Nucleus accumbens (tissue), 56 donors: ENCODE results near the gene PACS2.
"Not testable (repeated sequence)": the region's sequence is repeated elsewhere in the genome, so short reads cannot be mapped to it uniquely, and the experiment has no call there.

Source experiments
- DNase-seq, 56 donors: peaks; one replicate each; lab custom pipeline; 2025; lab: John Stamatoyannopoulos, UW

PACS2 gene

GRCh38 chr14:105313381-105314286 is 914 bp upstream of the PACS2 start:
- DNase-seq = peak in 14 of 56 donors; percentile 50 to 76 (median 60)

- peak in 4 of 56 donors; percentile 18 to 54 (median 27) for DNase-seq
These were observed 718 bp downstream of the PACS2 start for GRCh38 chr14:105315211-105315721.

DNA sequence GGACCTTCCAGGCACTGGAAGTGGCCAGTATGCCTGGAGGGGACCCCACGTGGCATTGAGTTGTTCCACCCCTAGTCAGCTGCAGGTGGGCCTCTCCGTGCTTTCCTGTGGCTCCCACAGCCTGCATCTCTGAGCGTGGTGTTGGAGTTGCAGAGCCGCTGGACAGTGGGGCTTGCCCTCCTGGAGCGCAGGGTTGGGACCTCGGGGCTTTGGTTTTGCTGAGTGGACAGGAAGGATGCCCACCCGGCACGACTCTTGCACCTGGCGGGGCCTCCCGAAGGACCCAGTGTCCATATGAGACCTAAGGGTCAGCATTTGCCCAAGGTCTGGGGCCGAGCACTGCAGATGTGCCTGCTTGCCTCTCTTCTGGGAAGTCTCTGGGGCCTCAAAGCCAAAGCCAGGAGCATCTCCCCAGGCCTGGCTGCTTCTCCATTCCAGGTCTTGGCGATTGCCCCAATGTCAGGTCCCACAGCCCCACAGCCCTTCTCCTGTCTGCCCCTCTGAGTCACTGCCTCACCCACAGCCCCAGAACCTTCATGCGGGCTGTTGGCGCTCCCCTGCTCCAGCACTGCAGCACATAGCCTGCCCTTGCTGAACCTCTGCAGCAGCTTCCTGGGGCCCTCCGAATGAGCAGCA is 1.5 kb downstream of the PACS2 start:
- no peak for DNase-seq

DNA sequence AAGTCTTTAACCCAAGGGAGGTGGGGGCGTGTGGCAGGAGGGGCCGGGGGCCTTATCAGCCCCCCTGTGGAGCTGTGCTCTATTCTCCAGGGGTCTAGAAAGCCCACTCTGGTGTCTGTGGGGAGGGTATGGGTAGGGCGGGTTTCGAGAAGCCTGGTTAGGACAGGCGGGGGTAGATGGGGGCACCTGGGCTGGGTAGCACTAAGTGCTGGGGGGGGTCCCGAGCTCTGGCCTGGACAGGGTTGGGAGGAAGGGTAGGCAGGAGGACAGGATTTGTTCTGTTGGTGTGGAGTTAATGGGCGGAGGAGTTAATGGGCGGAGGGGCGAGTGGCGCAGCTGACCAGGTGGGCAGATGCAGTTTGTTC is 2.0 kb downstream of the PACS2 start:
- no peak for DNase-seq

DNA sequence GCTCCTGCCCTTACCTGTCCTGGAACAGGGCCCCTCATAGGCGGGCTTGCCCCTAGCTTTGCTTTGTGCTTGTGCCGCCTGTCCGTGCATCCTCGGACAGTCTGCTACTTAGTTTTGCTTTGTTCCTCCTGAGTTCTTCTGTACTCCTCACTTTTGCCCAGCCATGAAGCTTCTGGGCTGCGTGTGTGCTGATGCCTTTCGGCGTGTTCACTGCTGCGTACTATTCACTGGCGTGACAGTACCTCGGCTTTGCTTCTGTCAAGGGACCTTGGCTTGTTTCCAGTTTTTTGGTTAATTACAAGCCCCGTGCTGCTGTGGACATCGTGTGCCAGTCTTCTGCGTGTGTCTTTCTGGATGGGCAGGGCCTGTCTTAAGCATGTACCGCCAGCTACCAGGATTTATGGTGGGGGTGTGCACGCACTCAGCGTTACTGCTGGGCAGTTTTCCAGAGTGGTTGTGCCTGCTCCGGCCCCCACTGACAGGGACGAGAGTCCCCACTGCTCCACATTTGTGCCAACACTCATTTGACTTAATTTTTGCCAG is 2.5 kb downstream of the PACS2 start:
- DNase-seq = no peak

GRCh38 chr14:105317546-105317945 is 3.0 kb downstream of the PACS2 start:
- peak in 16 of 56 donors; percentile 27 to 58 (median 36) for DNase-seq

DNA sequence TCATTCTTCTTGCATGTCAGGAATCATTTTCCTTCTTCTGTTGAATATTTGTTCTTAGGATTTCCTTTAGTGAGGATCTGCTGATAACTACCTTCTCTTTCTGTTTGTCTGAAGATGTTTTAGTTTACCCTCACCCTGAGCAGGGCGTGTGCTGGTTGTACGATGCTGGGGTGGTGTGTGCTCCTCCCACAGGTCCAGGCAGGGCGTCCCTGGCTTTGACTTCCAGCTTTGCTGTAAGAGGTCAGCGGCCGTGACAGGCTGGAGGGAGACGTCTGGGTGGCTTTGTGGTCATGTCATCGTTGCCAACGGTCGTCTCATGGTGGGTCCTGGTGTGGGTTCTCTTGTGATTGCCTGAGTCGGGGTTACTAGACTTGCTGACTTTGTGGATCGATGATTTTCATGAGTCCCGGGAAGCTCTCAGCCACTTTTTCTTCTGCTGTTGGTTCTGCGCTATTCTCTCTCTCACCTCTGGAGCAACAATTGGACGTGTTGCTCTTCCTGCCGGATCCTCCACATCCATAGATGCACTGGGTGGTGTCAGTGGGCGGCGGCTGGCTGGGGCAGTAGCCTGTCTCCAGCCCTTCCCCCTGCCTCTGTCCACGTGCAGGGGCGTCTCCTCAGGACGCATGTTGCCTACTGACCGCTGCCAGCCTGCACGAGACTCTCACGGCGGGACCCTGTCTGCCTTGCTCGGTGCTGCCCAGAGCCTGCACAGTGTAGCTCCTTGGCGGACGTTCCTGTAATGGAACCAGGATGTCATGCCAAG is 8.4 kb downstream of the PACS2 start:
- DNase-seq = peak in 1 of 56 donors; percentile 34

DNA sequence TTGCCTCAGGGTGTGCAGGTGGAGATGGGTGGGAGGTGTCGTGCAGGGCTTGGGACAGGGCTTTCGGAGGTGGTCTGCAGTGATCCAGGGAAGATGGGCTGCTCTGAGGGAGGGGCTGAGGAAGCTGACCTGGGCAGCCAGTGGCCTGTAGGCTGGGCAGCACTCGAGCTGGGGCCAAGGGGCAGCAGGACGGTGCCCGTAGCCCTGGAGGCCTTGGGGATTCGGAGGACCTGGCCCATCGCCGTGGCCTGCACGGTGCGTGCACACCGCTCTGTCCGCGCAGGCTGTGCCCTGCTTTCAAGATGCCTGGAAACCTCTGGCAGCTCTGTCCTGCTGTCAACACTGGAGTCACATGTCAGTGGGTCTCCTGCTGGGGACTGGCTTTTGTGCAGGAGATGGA is 9.1 kb downstream of the PACS2 start:
- no peak for DNase-seq

- peak in 8 of 56 donors; percentile 15 to 67 (median 36) for DNase-seq
These were observed 9.7 kb downstream of the PACS2 start for GRCh38 chr14:105324080-105324778.

DNA sequence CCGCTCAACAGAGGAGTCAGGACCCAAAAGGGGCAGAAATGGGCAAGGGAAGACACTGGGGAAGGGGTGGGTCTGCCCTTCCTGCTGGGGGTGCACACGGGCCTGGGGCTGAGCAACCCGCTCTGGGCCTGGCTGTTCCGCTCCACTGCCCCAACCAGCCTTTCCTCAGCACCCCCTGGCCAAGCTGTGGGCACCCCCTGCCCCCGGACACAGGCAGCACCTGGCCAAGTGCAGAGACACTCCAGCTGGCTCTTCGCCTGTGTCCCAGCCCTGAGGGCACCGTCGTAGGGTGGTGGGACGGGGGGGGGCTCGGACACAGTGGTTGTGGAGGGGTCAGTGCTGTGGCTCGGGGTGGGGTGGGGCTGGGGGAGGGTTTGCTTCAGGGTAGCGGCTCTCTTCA is 10.3 kb downstream of the PACS2 start:
- no peak for DNase-seq

DNA sequence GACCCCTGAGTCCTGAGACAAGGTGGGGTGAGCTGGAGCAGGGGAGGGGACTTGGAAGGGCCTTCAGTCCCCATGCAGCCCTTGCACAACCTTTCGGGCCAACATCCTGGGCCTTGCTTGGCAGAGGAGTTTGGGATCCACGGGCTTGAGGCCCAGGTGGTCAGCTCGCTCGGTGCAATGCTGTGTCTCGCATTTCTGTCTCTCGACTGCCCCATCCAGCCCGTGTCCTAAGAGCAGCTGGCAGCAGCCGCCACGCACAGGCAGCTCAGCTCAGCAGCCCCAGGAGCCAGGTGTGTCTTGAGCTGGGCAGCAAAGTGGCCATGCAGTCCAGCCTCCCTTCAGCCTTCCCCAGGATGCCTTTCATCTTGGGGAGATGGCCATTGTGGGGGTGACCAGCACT is 10.8 kb downstream of the PACS2 start:
- DNase-seq = no peak

- no peak for DNase-seq
These were observed 11.4 kb downstream of the PACS2 start for GRCh38 chr14:105325716-105326567.

GRCh38 chr14:105326568-105326867 is 12.0 kb downstream of the PACS2 start:
- DNase-seq = no peak

GRCh38 chr14:105326891-105327694 is 12.5 kb downstream of the PACS2 start:
- DNase-seq = peak in 1 of 56 donors; percentile 18

GRCh38 chr14:105327695-105328045 is 13.1 kb downstream of the PACS2 start:
- not testable (repeated sequence) for DNase-seq

GRCh38 chr14:105328070-105328677 is 13.6 kb downstream of the PACS2 start:
- no peak for DNase-seq

DNA sequence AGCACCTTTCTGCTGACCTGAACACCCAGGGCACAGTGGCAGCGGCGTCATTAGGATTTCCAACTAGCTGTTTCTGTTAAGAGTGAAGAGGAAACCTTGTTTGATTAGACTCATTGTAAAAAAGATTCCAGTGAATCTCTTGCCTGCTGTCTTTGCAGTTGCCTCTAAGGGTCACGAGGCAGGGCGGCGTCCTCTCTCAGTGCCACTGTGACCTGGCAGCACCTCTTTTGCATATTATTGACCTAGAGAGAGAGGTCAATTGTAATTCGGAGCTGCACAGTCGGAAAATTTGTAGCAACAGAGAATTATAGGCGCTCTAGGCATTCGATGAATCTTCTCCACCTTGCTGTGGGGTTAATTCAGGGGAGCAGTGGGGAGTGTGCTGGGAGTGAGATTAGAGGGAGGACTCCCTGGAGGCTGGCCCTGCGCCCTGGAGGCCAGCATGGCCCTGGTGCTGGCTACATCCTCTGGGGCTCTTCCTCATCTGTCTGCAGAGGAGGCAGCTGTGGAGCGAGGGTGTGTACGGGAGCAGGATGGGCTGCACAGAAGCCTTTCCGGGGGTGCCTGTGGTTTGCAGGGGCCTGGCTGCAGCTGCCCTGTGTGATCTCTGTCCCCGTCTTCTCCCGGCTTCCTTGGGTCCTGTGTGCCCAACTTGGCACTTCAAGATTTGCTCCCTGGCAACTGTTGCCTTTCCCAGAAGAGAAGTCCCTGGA is 14.3 kb downstream of the PACS2 start:
- no peak for DNase-seq
